Fibroblast of the conjunctiva (primary cell): ENCODE data around the gene SLC31A1.
A peak's percentile ranks its signal among the peaks of the same experiment; 100 is the strongest.
"Not testable (repeated sequence)": the region's sequence is repeated elsewhere in the genome, so short reads cannot be mapped to it uniquely, and the experiment has no call there.

Source experiments
- DNase-seq: peaks from one replicate; pipeline ENCODE4 v3.0.0-alpha.2; 2010; ENCODE audit warnings: low read depth

SLC31A1 gene

GRCh38 chr9:113220467-113221002, 809 bp upstream of the SLC31A1 start:
- DNase-seq, result no peak

GRCh38 chr9:113221800-113222481, 597 bp downstream of the SLC31A1 start:
- no peak for DNase-seq

- DNase-seq, result peak; percentile 46
Measured at GRCh38 chr9:113222482-113222841, 1.1 kb downstream of the SLC31A1 start.

GRCh38 chr9:113223963-113224362, 2.6 kb downstream of the SLC31A1 start:
- DNase-seq, result no peak

GRCh38 chr9:113227436-113227835, 6.1 kb downstream of the SLC31A1 start:
- DNase-seq, result no peak

- DNase-seq, result no peak
Measured at GRCh38 chr9:113228130-113228665, 6.9 kb downstream of the SLC31A1 start.

GRCh38 chr9:113231701-113232100, 10.4 kb downstream of the SLC31A1 start:
- DNase-seq, result no peak

GRCh38 chr9:113235701-113236255, 14.4 kb downstream of the SLC31A1 start:
- DNase-seq, result not testable (repeated sequence)

- DNase-seq, result no peak
Measured at GRCh38 chr9:113237026-113237425, 15.7 kb downstream of the SLC31A1 start.

GRCh38 chr9:113238202-113238858, 17.0 kb downstream of the SLC31A1 start:
- no peak for DNase-seq

GRCh38 chr9:113238859-113239232, 17.5 kb downstream of the SLC31A1 start:
- no peak for DNase-seq

- DNase-seq, result no peak
Measured at GRCh38 chr9:113241161-113241560, 19.8 kb downstream of the SLC31A1 start.

GRCh38 chr9:113244556-113244955, 23.2 kb downstream of the SLC31A1 start:
- DNase-seq, result no peak

GRCh38 chr9:113245894-113246293, 24.6 kb downstream of the SLC31A1 start:
- no peak for DNase-seq

- DNase-seq, result no peak
Measured at GRCh38 chr9:113246928-113247327, 25.6 kb downstream of the SLC31A1 start.

GRCh38 chr9:113247640-113248039, 26.3 kb downstream of the SLC31A1 start:
- DNase-seq, result no peak

GRCh38 chr9:113249661-113250060, 28.3 kb downstream of the SLC31A1 start:
- not testable (repeated sequence) for DNase-seq

GRCh38 chr9:113250807-113251206, 29.5 kb downstream of the SLC31A1 start:
- no peak for DNase-seq

GRCh38 chr9:113254991-113255390, 33.6 kb downstream of the SLC31A1 start:
- no peak for DNase-seq

GRCh38 chr9:113255438-113255837, 34.1 kb downstream of the SLC31A1 start:
- no peak for DNase-seq

GRCh38 chr9:113257863-113258262, 36.5 kb downstream of the SLC31A1 start:
- DNase-seq, result no peak

- no peak for DNase-seq
Measured at GRCh38 chr9:113258282-113258681, 36.9 kb downstream of the SLC31A1 start.
